ENCODE data around the gene MTMR12.

GRCh38 chr5:32331217-32331934 lies 18.6 kb upstream of the MTMR12 start:
- TF ChIP-seq EZH2phosphoT487 (IDR thresholded peaks at IDR 0.05; ENCODE audit: insufficient read depth, low read depth) (no peak), EZH2 (IDR thresholded peaks at IDR 0.05; ENCODE audit: insufficient read depth, poor library complexity, severe bottlenecking) (no peak)

All from GM23248 (cell line).